ENCODE results near the gene RBM43.

Gene RBM43

GRCh38 chr2:151230627-151231140 lies 31.0 kb downstream of the RBM43 start:
- no peak for DNase-seq (ENCODE audit: low read depth in 2 of 3, low spot score in 1 of 3)

GRCh38 chr2:151228847-151229512 lies 32.7 kb downstream of the RBM43 start:
- DNase-seq (ENCODE audit: low read depth in 2 of 3, low spot score in 1 of 3), result no peak

- DNase-seq (ENCODE audit: low read depth in 2 of 3, low spot score in 1 of 3), result no peak
These were observed 44.3 kb downstream of the RBM43 start for GRCh38 chr2:151217343-151217742.

- no peak for DNase-seq (ENCODE audit: low read depth in 2 of 3, low spot score in 1 of 3)
These were observed 54.6 kb downstream of the RBM43 start for GRCh38 chr2:151207100-151207499.

GRCh38 chr2:151206446-151206968 lies 55.2 kb downstream of the RBM43 start:
- DNase-seq (ENCODE audit: low read depth in 2 of 3, low spot score in 1 of 3), result no peak

- DNase-seq (ENCODE audit: low read depth in 2 of 3, low spot score in 1 of 3), result no peak
These were observed 56.1 kb downstream of the RBM43 start for GRCh38 chr2:151205571-151205970.

- DNase-seq (ENCODE audit: low read depth in 2 of 3, low spot score in 1 of 3), result no peak
These were observed 56.9 kb downstream of the RBM43 start for GRCh38 chr2:151204756-151205155.

GRCh38 chr2:151200844-151201243 lies 60.8 kb downstream of the RBM43 start:
- DNase-seq (ENCODE audit: low read depth in 2 of 3, low spot score in 1 of 3), result no peak

GRCh38 chr2:151200277-151200676 lies 61.4 kb downstream of the RBM43 start:
- DNase-seq (ENCODE audit: low read depth in 2 of 3, low spot score in 1 of 3), result no peak

DNA sequence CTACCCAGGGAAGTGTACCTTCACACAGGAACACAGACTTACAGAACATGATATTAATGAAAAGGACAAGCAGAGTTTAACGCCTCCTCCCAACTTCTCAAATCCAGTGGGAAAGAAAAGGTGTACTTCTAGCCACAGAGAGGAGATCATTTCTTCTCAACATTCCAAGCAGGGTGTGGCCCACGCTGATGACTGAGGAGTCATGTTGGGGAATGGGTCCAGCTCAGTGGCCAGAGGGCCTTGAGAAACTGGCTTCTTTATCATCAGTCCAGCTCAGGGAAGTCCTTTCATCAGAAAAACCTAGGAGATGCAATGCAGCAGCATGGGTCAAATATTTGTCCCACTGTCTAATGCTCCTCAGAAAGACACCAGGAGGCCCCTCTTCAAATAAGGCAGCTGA lies 63.0 kb downstream of the RBM43 start:
- no peak for DNase-seq (ENCODE audit: low read depth in 2 of 3, low spot score in 1 of 3)
